ENCODE data around the gene NELL1.
A peak's percentile ranks its signal among the peaks of the same experiment; 100 is the strongest.
"Not testable (repeated sequence)": the region's sequence is repeated elsewhere in the genome, so short reads cannot be mapped to it uniquely, and the experiment has no call there.

The NELL1 gene

DNA sequence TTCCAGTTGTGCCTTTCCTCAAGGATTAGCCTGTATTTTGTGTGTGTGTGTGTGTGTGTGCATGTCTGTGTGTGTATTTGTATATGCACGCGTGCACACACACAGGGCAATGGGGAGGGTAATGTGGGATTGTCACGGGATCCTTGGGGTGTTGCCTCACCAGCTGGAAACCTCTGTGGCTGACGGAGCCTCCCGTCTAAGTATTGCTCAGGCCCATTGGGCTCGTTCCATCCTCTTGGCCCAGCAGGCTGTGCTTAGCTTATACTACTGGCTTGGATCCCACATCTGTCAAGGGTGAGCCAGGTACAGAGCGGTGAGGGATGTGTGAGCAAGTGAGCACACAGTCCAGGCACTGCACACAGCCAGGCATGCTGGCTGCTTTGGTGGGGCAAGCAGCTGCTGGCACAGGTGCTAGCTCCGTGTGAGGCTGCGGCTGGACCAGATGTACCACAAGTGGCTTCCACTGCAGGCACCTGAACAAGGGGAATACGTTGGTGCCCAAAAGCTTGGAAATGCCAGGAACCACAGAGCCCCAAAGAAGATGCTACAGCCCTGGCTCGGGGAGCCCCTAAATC, 462.8 kb downstream of the NELL1 start:
- no peaks in the 10 kb centered on the region for H3K36me3 ChIP-seq (ENCODE audit: insufficient read depth, low read length)
- no peak overlapping the region for H3K27ac ChIP-seq
- TF ChIP-seq EZH2 (IDR thresholded peaks at IDR 0.05) (no peak), FOXP2 (optimal IDR thresholded peaks at IDR 0.05; ENCODE audit: control extremely low read depth, extremely low read length, insufficient read depth) (no peak), POLR2AphosphoS5 (IDR thresholded peaks at IDR 0.05; ENCODE audit: borderline replicate concordance, low read depth, low read length) (no peak)
- H3K9ac ChIP-seq (ENCODE audit: insufficient read length) = no peak overlapping the region
- H3K9me3 ChIP-seq (ENCODE audit: low read depth, low read length) = no peaks in the 10 kb centered on the region
- no peak overlapping the region for H3K4me3 ChIP-seq
- DNase-seq (ENCODE audit: low read depth, low spot score) = no peak

DNA sequence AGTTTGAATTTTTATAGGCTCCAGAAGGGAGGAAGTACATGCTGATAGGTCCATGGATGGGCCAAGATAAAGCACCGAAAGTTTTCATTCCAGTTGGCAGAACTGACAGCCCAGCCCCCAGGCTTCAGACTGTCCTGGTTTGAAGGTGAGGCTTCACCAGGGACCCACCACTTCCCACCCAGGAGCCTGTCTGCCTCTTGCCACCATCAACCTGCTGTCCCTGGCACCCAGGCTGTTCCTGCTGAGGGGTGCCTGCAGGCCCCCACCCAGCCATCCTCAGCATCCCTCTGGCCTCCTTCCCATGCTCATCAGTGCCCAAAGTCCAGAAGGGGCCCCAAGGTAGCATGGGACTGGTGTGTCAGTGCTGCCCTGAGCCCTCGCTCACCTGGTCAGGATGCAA, 463.9 kb downstream of the NELL1 start:
- Histone ChIP-seq H3K4me3 (no peak overlapping the region), H3K9me3 (ENCODE audit: low read depth, low read length) (no peaks in the 10 kb centered on the region), H3K27ac (no peak overlapping the region), H3K36me3 (ENCODE audit: insufficient read depth, low read length) (no peaks in the 10 kb centered on the region), H3K9ac (ENCODE audit: insufficient read length) (no peak overlapping the region)
- TF ChIP-seq FOXP2 (optimal IDR thresholded peaks at IDR 0.05; ENCODE audit: control extremely low read depth, extremely low read length, insufficient read depth) (no peak), POLR2AphosphoS5 (IDR thresholded peaks at IDR 0.05; ENCODE audit: borderline replicate concordance, low read depth, low read length) (no peak), EZH2 (IDR thresholded peaks at IDR 0.05) (no peak)
- no peak for DNase-seq (ENCODE audit: low read depth, low spot score)

DNA sequence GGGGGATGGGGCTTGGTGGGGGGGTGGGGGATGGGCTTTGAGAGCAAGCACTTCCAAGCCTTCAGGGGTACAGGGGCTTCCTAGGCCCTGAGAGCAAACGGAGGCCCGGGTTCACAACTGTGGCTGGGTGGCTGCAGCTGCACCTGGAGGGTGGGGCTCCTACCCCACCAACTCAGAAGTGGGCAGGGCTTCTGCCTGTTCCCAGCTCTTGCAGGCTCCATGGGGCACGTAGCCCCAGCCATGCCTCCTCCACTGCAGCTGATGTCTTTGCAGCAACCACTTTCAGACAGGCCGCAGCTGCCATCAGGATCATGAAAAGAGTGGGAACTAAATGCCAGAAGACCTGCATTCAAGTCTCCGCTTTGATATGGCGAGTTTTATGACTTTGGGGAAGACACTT, 464.3 kb downstream of the NELL1 start:
- TF ChIP-seq EZH2 (IDR thresholded peaks at IDR 0.05) = no peak
- no peak for TF ChIP-seq FOXP2 (optimal IDR thresholded peaks at IDR 0.05; ENCODE audit: control extremely low read depth, extremely low read length, insufficient read depth)
- no peak for TF ChIP-seq POLR2AphosphoS5 (IDR thresholded peaks at IDR 0.05; ENCODE audit: borderline replicate concordance, low read depth, low read length)
- H3K4me3 ChIP-seq = no peak overlapping the region

DNA sequence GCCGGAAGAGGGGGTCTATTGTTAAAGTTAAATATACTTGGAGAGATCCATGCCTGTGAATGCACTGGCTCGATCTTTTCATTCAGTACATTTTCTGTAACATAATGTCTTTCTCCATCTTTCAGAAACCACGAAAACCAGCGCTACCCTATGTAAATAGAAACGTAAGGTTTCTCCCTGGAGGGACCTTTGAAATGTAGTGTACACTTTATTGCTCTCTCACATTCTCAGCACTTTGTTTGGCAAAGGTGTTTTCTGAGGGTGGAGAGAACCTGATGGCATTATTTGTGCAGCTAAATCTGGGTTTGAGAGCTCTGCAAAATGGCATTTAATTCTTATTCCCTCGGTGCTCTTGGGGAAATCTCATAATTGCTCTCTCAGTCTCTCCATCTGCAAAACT, 468.4 kb downstream of the NELL1 start:
- H3K9me3 ChIP-seq (ENCODE audit: low read depth, low read length) = no peaks in the 10 kb centered on the region
- no peak overlapping the region for H3K4me3 ChIP-seq
- H3K27ac ChIP-seq = no peak overlapping the region
- no peaks in the 10 kb centered on the region for H3K36me3 ChIP-seq (ENCODE audit: insufficient read depth, low read length)
- no peak for DNase-seq (ENCODE audit: low read depth, low spot score)
- TF ChIP-seq FOXP2 (optimal IDR thresholded peaks at IDR 0.05; ENCODE audit: control extremely low read depth, extremely low read length, insufficient read depth) (no peak), EZH2 (IDR thresholded peaks at IDR 0.05) (no peak), POLR2AphosphoS5 (IDR thresholded peaks at IDR 0.05; ENCODE audit: borderline replicate concordance, low read depth, low read length) (no peak)
- no peak overlapping the region for H3K9ac ChIP-seq (ENCODE audit: insufficient read length)

More for the DNA sequence above, 464.3 kb downstream of the NELL1 start:
- DNase-seq (ENCODE audit: low read depth, low spot score) = no peak
- Histone ChIP-seq H3K9me3 (ENCODE audit: low read depth, low read length) (no peaks in the 10 kb centered on the region), H3K9ac (ENCODE audit: insufficient read length) (no peak overlapping the region), H3K36me3 (ENCODE audit: insufficient read depth, low read length) (no peaks in the 10 kb centered on the region), H3K27ac (no peak overlapping the region)

DNA sequence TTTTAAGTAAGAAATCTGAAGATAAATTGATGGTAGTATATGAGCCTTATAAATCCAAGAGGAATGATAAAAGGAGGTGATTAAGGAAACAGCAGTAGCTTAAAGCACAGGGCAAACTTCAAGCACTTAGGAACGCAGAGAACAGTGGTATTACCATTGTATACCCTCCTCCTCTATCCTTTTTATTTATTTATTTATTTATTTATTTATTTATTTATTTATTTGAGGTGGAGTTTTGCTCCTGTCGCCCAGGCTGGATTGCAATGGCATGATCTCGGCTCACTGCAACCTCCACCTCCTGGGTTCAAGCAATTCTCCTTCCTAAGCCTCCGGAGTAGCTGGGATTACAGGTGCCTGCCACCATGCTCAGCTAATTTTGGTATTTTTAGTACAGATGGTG, 472.2 kb downstream of the NELL1 start:
- not testable (repeated sequence) for H3K9ac ChIP-seq (ENCODE audit: insufficient read length); H3K9me3 ChIP-seq (ENCODE audit: low read depth, low read length); H3K36me3 ChIP-seq (ENCODE audit: insufficient read depth, low read length); H3K4me3 ChIP-seq; H3K27ac ChIP-seq; DNase-seq (ENCODE audit: low read depth, low spot score)

DNA sequence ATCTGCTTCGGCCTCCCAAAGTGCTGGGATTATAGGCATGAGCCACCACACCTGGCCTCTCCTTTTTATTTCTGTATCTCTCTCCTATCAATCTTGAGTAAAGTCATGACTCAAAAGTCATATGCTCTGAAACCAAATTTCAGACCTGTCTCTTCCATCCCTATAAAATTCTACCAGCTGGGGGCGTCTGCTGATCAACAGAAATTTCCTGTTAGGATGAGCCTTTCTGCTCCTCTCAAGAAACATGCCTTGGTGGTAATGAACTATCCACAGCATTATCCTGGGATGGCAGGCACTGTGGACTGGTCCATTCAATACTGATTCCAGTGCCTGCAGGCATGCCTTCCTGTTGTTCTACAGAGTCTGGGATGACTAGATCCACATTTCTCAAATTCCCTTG, 472.6 kb downstream of the NELL1 start:
- TF ChIP-seq EZH2 (IDR thresholded peaks at IDR 0.05) = no peak
- no peak for TF ChIP-seq POLR2AphosphoS5 (IDR thresholded peaks at IDR 0.05; ENCODE audit: borderline replicate concordance, low read depth, low read length)
- TF ChIP-seq FOXP2 (optimal IDR thresholded peaks at IDR 0.05; ENCODE audit: control extremely low read depth, extremely low read length, insufficient read depth) = no peak
- H3K9me3 ChIP-seq (ENCODE audit: low read depth, low read length) = no peaks in the 10 kb centered on the region
- no peak overlapping the region for H3K9ac ChIP-seq (ENCODE audit: insufficient read length)
- no peak for DNase-seq (ENCODE audit: low read depth, low spot score)
- H3K36me3 ChIP-seq (ENCODE audit: insufficient read depth, low read length) = no peaks in the 10 kb centered on the region
- H3K4me3 ChIP-seq = no peak overlapping the region
- no peak overlapping the region for H3K27ac ChIP-seq

DNA sequence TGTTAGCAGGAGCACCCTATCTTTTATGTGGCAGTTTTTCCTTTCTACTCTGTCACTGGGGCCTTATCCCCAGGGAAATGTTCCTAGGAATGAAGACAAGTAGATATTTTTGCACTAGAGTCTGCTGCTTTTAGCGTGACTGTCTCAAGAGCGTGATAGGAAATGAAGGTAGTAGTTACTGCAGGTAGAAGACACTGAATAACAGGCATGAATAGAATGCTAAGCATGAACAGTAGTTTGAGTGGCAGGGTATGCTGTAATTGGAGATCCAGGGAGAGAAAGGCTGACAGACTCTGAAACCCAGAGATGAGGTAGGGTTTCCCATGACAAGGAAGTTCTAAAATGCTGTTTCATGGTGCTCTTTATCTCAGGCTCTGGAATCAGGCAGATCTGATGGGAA, 475.1 kb downstream of the NELL1 start:
- no peak for DNase-seq (ENCODE audit: low read depth, low spot score)
- H3K27ac ChIP-seq = no peak overlapping the region
- no peaks in the 10 kb centered on the region for H3K9me3 ChIP-seq (ENCODE audit: low read depth, low read length)
- H3K4me3 ChIP-seq = no peak overlapping the region
- no peak for TF ChIP-seq EZH2 (IDR thresholded peaks at IDR 0.05)
- TF ChIP-seq POLR2AphosphoS5 (IDR thresholded peaks at IDR 0.05; ENCODE audit: borderline replicate concordance, low read depth, low read length) = no peak
- TF ChIP-seq FOXP2 (optimal IDR thresholded peaks at IDR 0.05; ENCODE audit: control extremely low read depth, extremely low read length, insufficient read depth) = no peak
- H3K9ac ChIP-seq (ENCODE audit: insufficient read length) = no peak overlapping the region
- no peaks in the 10 kb centered on the region for H3K36me3 ChIP-seq (ENCODE audit: insufficient read depth, low read length)

DNA sequence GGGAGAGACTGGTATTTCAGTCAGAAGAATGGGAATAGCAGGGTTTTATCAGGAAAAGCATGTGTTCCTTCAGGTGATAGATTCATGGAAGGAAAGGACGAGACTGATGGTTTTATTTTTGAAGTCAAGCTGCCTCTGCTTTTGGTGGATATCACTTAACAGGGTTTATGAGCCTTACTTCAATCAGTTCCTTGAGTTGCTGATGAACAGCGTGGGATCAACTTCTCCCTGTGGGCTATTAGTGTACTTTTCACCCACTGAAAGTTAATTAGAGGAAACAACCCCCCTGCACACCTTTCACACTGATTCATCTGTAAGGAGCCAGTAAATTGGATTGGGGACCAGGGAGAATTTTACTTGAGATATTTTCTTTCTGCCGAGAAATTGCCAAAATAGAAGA, 479.0 kb downstream of the NELL1 start:
- H3K9ac ChIP-seq (ENCODE audit: insufficient read length) = no peak overlapping the region
- TF ChIP-seq POLR2AphosphoS5 (IDR thresholded peaks at IDR 0.05; ENCODE audit: borderline replicate concordance, low read depth, low read length) = no peak
- no peak for TF ChIP-seq FOXP2 (optimal IDR thresholded peaks at IDR 0.05; ENCODE audit: control extremely low read depth, extremely low read length, insufficient read depth)
- no peaks in the 10 kb centered on the region for H3K36me3 ChIP-seq (ENCODE audit: insufficient read depth, low read length)
- no peak overlapping the region for H3K27ac ChIP-seq
- no peak for DNase-seq (ENCODE audit: low read depth, low spot score)
- no peak overlapping the region for H3K4me3 ChIP-seq
- H3K9me3 ChIP-seq (ENCODE audit: low read depth, low read length) = no peaks in the 10 kb centered on the region

DNA sequence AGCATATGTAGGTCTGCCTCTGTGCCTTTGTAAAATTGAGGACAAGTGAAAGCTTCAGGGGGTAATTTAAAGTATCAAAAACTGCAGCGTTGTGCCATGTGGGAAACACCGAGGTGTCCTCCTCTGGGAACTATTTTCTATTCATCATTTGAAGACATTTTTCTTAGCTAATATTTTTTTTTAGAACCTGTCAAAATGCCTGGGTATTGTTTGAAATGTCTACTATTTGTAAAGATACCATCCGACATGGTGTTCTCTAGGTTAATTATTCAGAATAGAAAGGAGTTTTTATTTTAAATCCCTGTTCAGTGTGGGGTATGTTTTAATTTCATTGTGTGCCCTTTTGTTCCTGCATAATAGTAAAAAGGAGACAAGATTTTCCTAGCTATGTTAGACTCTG, 490.8 kb downstream of the NELL1 start:
- Histone ChIP-seq H3K27ac (no peak overlapping the region), H3K9ac (ENCODE audit: insufficient read length) (no peak overlapping the region), H3K36me3 (ENCODE audit: insufficient read depth, low read length) (no peaks in the 10 kb centered on the region), H3K4me3 (0 out of 2 replicates have a peak overlapping the region, but pooled peaks have one; percentile 34), H3K9me3 (ENCODE audit: low read depth, low read length) (no peaks in the 10 kb centered on the region)
- no peak for DNase-seq (ENCODE audit: low read depth, low spot score)
- TF ChIP-seq POLR2AphosphoS5 (IDR thresholded peaks at IDR 0.05; ENCODE audit: borderline replicate concordance, low read depth, low read length) = no peak
- TF ChIP-seq FOXP2 (optimal IDR thresholded peaks at IDR 0.05; ENCODE audit: control extremely low read depth, extremely low read length, insufficient read depth) = no peak
- TF ChIP-seq EZH2 (IDR thresholded peaks at IDR 0.05) = no peak

Data from SK-N-MC (cell line).